Left colon (tissue), 2 donors: ENCODE data around the gene ADAMTS17. TPM values are rescaled to one million over a fixed set of nuclear protein-coding genes. Genes with fewer than 3 reads are reported as not detected.

Experiments used
- ATAC-seq: fragments of 200-7000 bp; cut with Tn5 transposase; one replicate; pipeline ENCODE4 v1.9.1; 2020; ENCODE audit warnings: mild to moderate bottlenecking, moderate library complexity
- DNase-seq, 2 donors: peaks; one replicate each; pipeline ENCODE4 v3.0.0-alpha.2; 2020
- intact Hi-C, 2 donors: fragments of 100-400 bp; cut with DNase I in 1 of 2; cut with micrococcal nuclease in 1 of 2; formaldehyde crosslinking; loops; one replicate each; pipeline versions ENCODE4 v1.11.2 to v1.14.0; 2022; cut with DNase I, micrococcal nuclease
- long read RNA-seq: library from polyadenylated mRNA; unstranded; transcript quantifications from one replicate; pipeline ENCODE4 v2.0.0, GENCODE V29; 2021
- total RNA-seq, 2 donors: library from RNA; stranded (reverse); fragmentation: NEBNext Ultra II Directional; extraction: Animal tissue kit (Norgen Biotek cat#: 25700); gene quantifications; one replicate each; pipeline ENCODE4 v1.2.1, GENCODE V29; 2021
- donor health status: DM: no; HTN: no; CAD: no.
- donor health status: DM: yes; HTN: yes; CAD: no.

The ADAMTS17 gene
- 1 to 10 TPM; 5.9 to 7.4 TPM for total RNA-seq
- long read RNA-seq, partial matches to known transcripts = 0 of 6 reads
- long read RNA-seq, other reads (novel, unspliced or antisense) = 6 of 6 reads

DNA sequence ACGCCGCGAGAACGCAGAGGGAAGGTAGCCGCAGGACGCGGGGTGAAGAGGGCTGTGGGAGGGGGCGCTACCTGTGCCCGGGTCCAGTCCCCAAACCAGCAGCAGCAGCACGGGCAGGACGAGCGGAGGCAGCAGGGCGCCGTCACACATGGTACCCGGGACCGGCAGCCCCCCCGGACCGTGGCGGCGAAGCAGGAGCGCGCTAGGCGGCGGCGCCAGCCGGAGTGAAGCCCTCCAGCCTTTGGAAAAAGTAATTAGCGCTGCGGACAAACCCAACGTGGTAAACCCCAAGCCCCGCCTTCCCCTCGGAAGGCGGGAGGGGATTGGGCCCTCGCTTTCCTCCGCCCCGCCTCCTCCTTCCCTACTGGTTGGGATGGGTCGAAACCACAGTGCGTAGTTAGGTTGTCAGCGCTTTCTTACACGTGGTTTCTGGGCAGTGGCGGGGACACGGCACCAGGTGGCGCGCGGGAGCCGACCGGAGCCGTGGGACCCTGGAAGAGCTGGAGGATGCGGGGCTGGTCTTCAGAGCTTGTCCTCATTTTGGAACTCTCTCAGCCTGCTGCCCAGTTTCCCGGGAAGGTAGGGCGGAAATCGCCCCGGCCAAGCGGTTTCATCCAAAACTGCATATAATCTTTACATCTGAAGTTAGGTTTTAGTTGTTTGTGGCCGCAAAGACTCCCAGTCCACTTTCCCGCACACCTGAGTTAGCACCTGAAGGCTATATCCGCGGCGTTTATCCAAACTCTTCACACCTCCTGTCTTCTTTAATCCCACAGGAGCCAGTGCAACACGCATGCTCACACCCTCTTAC lies at the start of gene ADAMTS17:
ADAMTS17 (minus strand) TSS at position 226 of the 811 bp plus-strand sequence; CDS start at position 150, 76 bp downstream.
- intact Hi-C loops = no loop called here
- peak; percentile 96 to 97 for DNase-seq
- ATAC-seq = peak; percentile 97

DNA sequence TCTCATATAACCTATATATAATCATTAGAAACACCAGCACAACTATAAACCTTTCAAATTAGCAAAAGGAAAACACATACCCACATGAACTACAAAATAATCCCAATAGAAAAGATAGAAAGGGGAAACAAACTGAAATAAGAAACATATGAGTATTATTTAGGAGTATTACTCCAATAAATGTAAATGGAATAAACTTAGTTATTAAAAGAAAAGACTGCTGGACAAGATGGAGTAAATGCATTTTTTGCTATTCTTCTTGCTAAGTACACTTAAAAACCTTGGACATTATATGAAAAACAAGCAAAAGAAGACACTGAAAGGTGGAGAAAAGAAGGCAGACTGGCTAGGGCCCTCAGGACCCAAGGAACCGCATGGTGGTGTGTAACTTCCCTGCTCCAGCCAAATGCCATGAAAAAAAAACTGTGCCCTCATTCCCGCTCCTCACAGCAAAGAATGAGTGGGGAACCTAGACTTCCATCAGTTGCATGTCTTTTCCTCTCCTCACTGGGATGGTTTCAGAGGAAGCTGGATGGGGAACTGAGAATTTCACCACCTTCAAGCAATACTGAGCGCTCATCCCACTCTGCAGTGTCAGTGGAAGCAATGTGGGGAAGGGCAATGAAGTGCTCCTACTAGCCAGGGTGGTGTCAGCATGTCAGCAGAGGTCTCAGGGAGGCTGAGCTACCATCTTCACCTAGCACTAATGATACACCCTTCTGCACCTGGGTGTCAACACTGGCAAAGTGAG lies 43.7 kb upstream of the ADAMTS17 start:
- intact Hi-C loops = no loop called here
- DNase-seq (no peak), ATAC-seq (no peak)

GRCh38 chr15:100384108-100384410 lies 42.3 kb upstream of the ADAMTS17 start:
- no peak for DNase-seq
- intact Hi-C loops = no loop called here
- no peak for ATAC-seq

DNA sequence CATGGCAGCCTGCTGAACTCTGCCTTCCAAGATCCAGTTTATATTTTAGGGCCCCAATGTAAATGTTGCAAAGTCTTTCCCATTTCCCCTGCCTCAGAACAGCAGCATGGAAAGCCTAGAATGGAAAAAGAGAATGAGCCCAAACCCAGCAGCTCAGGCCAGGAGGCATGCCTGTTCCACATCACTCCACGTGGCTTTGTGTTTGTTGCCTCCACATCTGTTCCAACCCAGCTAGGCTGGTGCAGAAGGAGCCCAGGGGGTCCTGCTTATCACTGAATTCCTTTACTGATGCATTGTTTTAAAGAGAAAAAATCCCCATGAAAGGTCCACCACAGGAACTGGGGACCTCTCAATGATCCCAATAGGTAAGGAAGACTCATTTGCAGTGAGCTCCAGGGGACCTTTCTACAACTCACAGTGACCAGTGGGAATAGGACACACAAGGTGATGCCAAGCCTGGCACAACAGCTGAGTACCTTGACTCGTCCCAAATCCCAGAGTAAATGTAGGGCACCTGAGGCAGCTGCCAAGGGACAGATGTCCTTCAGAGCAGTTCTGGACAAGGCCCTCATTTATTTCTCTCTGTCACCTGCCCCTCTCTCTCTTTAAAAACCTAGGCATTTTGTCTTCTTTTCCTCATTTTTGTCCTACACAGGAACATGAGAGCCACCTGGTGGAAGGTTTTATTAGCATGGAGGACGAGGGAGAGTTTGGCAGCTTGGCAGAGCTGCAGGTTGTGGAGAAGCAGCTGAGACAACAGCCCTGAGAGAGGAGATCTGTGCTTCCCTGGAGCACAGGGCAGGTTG lies 41.7 kb upstream of the ADAMTS17 start:
- intact Hi-C loops = no loop called here
- peak; percentile 54 for ATAC-seq

GRCh38 chr15:100373942-100374341 lies 32.2 kb upstream of the ADAMTS17 start:
- intact Hi-C loops = no loop called here
- DNase-seq = no peak
- ATAC-seq = no peak

More for the DNA sequence above, 41.7 kb upstream of the ADAMTS17 start:
- DNase-seq = peak in 1 of 2 donors; percentile 22

- intact Hi-C loops = no loop called here
- DNase-seq = no peak
- ATAC-seq = no peak
Measured at GRCh38 chr15:100373120-100373896, 31.5 kb upstream of the ADAMTS17 start.

DNA sequence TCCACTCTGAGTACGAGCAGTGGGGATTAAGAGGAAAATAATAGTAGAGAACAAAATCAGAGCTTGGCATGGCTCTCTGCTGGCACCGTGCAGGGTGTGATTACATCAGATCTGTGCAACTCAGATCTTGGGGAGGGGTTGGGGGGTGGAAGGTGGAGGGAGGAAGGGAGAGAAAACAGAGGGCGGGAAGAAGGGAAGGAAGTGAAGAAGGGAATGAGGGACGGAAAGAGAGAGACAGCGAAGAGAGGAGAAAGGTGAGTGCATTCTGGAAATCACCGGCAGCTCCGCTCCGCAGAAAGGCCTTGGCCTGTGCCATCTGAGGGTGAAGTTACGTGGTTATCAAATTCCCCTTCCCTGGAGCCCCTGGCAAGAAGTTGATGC lies 31.0 kb upstream of the ADAMTS17 start:
- ATAC-seq (no peak), DNase-seq (no peak)
- intact Hi-C loops = no loop called here

GRCh38 chr15:100355342-100355741 lies 13.6 kb upstream of the ADAMTS17 start:
- no peak for DNase-seq
- no peak for ATAC-seq
- intact Hi-C loops = loop anchor here in 1 of 2 donors (10.0 kb wide), 1 partner anchor 421 kb away; no protein-coding TSS in a partner anchor

DNA sequence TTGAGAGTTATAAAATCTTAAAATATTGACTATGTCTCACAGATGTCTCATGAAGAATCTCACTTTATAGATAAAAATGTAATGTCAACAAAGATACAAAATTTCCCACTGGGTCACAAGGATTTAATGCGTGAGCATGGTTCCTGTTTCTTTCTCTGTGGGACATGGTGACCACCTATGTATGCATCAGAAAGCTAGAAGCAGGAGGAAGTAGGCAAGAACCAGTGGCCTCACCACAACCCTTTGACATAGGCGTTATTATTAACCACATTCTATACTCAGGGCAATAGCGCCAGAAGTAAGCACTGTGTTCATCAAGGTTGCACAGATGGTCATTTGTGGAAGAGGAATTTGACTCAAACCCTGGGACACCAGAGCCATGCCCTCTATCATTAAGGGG lies 11.7 kb upstream of the ADAMTS17 start:
- intact Hi-C loops = loop anchor here in 1 of 2 donors (10.0 kb wide), 1 partner anchor 419 kb away; no protein-coding TSS in a partner anchor
- no peak for ATAC-seq

DNA sequence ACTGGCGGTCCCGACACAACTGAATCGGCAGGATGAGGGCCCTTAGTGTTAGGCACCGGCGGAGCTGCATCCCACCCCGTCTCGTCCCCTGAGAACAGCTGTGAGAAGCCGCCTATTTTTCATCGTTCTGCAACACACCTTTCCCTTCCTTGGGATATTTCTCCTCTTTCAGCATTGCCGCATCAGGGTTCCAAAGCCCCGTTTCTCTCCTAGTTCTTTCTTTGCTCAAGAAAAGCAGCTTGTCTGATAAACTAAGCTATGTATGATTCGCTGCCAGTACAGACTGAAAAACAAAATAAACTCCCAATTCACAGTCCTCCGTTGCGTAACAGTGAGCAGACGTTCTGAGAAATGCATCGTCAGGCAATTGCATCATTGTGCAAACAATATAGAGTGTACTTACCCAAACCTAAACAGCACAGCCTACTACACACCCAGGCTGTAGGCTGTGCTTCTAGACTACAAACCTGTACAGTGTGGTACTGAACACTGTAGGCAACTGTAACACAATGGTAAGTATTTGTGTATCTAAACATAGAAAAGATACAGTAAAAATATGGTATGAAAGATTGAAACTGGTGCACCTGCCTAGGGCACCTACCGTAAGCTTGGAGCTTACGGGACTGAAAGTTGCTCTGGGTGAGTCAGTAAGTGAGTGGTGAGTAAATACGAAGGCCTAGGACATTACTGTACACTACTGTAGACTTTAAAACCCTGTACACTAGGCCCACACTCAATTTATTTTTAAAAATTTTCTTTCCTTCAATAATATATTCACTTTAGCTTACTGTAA lies 8.9 kb upstream of the ADAMTS17 start:
- intact Hi-C loops = loop anchor here in 1 of 2 donors (10.0 kb wide), 1 partner anchor 416 kb away; no protein-coding TSS in a partner anchor
- ATAC-seq (peak; percentile 76), DNase-seq (peak in 1 of 2 donors; percentile 52)

More for the DNA sequence above, 11.7 kb upstream of the ADAMTS17 start:
- DNase-seq = no peak

DNA sequence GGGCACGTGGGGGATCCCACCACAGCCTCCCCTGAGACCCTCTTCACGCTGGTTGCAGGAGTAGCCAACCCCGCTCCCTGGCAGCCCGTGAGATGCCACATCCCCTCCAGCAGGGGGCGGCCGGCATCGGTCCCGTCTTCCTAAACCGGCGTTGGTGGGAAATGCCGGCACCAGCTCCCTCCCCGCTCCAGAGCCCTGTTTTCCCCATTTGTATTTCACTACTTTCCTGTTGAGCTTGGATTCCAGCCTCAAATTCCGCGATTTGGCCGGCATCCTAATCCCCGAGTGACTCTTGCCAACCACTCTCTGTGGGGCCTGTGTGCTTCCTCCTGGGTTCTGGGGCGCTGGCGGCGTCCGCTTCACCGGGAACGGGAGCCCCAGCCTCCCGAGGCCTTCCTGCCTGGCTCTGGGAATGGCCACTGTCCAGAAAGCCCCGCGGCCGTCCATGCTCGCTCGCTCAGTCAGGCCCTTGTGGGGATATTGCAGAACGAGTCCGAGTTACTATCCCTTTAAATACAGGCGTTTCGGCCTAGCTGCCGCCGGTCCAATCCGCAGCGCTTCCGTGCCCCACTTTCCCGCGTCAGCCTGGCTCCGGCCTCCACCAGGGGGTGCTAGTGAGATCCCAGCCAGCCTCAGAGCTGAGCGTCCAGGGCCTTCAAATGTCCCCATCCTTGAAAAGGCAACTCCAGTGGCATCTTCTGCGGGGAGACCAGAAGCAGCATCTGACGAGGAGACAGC lies 8.1 kb upstream of the ADAMTS17 start:
- intact Hi-C loops = loop anchor here in 1 of 2 donors (5.0 to 10.0 kb wide), 2 partner anchors 222 to 415 kb away; no protein-coding TSS in a partner anchor
- DNase-seq = peak; percentile 91 to 95
- peak; percentile 94 for ATAC-seq

- no peak for ATAC-seq
Measured at GRCh38 chr15:100349321-100349695, 7.5 kb upstream of the ADAMTS17 start.

GRCh38 chr15:100348578-100348977 lies 6.8 kb upstream of the ADAMTS17 start:
- intact Hi-C loops = loop anchor here in 1 of 2 donors (5.0 kb wide), 1 partner anchor 224 kb away; no protein-coding TSS in a partner anchor
- DNase-seq (no peak), ATAC-seq (no peak)

More at GRCh38 chr15:100349321-100349695, 7.5 kb upstream of the ADAMTS17 start:
- intact Hi-C loops = loop anchor here in 1 of 2 donors (5.0 kb wide), 1 partner anchor 223 kb away; no protein-coding TSS in a partner anchor
- DNase-seq = no peak

- no peak for DNase-seq
- no peak for ATAC-seq
- intact Hi-C loops = loop anchor here in 1 of 2 donors (5.0 kb wide), 1 partner anchor 225 kb away; no protein-coding TSS in a partner anchor
Measured at GRCh38 chr15:100346866-100347512, 5.2 kb upstream of the ADAMTS17 start.

DNA sequence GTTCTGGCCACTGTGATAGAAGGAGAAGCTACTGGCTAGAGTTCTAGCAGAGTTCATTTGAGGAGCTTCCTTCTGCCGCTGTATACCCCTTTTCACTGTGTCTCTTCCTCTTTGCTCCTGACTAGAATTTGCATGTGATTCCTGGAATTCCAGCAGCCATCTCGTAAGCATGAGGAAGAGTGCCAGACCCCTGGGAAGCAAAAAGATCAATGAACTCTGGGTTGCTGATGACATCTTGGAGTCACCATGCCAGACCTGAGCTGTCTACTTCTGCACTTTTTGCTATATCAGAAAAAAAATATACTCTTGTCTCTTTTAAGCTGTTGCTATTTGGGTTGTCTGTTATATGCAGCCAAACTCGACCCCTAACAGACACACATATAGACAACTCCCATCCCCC lies 3.7 kb upstream of the ADAMTS17 start:
- no peak for DNase-seq
- ATAC-seq = no peak
- intact Hi-C loops = loop anchor here in 1 of 2 donors (5.0 kb wide), 1 partner anchor 227 kb away; no protein-coding TSS in a partner anchor

- ATAC-seq (no peak), DNase-seq (no peak)
- intact Hi-C loops = no loop called here
Measured at GRCh38 chr15:100343251-100343650, 1.5 kb upstream of the ADAMTS17 start.
